ENCODE measurements around the gene UFC1. TPM values are rescaled to one million over a fixed set of nuclear protein-coding genes. Genes with fewer than 3 reads are reported as not detected.

UFC1 gene
- total RNA-seq, 1 experiment from 2014 or later, result 63.7 TPM

- no TSS peak for BruUV-seq (replicated peaks)
- DNase-seq (ENCODE audit: low read depth, low spot score) (no peak), ATAC-seq (no peak)
- peaks cover 63% of the 10 kb centered on the region for H3K79me2 ChIP-seq (ENCODE audit: insufficient read depth, low read length)
- H3K4me2 ChIP-seq (ENCODE audit: low read length), result no peak overlapping the region
- H3K4me1 ChIP-seq (ENCODE audit: control insufficient read depth in 1 of 2, insufficient read depth in 2 of 2, low read length in 2 of 2), result peaks cover 3 to 13% of the 10 kb centered on the region in 2 experiments; a peak in 3 of 4 replicates
- no peak overlapping the region for H3K9ac ChIP-seq (ENCODE audit: low read length)
- no peaks in the 10 kb centered on the region for H4K20me1 ChIP-seq (ENCODE audit: insufficient read depth)
- no peak overlapping the region for H2AFZ ChIP-seq (ENCODE audit: low read depth, low read length, poor library complexity, severe bottlenecking)
- CTCF ChIA-PET, result no interaction called here
- H3K27me3 ChIP-seq (ENCODE audit: insufficient read depth, low read length), result no peaks in the 10 kb centered on the region
- intact Hi-C loops (cut with micrococcal nuclease), result no loop called here
- H3K9me3 ChIP-seq (ENCODE audit: control insufficient read depth in 1 of 2, insufficient read depth in 1 of 2, low read depth in 1 of 2, low read length in 2 of 2), result no peaks in the 10 kb centered on the region
- RAD21 ChIA-PET (ENCODE audit: low non-redundant PET in 1 of 2, low total read pairs in 2 of 2, uncharacterized antibody in 2 of 2, unreplicated experiment in 2 of 2), result no interaction called here
- H3K4me3 ChIP-seq (replicated peaks in 1 of 2; ENCODE audit: low read depth in 1 of 2, low read length in 2 of 2), result no peak overlapping the region
- POLR2A ChIA-PET, result interaction anchor here (1.0 to 1.7 kb wide), 2 partner anchors 11 to 12 kb away, joined by 3 to 5 read pairs; partner anchors contain the start of genes NIT1 and PFDN2
- peaks cover 16 to 35% of the 10 kb centered on the region in 2 experiments; a peak in 3 of 4 replicates for H3K36me3 ChIP-seq (ENCODE audit: control insufficient read depth in 1 of 2, insufficient read depth in 2 of 2, low read length in 2 of 2)
- TF ChIP-seq ZNF274 (IDR thresholded peaks at IDR 0.05; ENCODE audit: low read depth, low read length) (no peak), SP1 (IDR thresholded peaks at IDR 0.05; ENCODE audit: low read depth) (no peak), EGR1 (IDR thresholded peaks at IDR 0.05; ENCODE audit: low read depth) (no peak), SIN3A (IDR thresholded peaks at IDR 0.05; ENCODE audit: low read depth) (no peak)
- no peak overlapping the region for H3K27ac ChIP-seq (ENCODE audit: low read depth, low read length)
- H3K9me2 ChIP-seq (ENCODE audit: insufficient read depth), result no peaks in the 10 kb centered on the region
Measured at GRCh38 chr1:161128591-161129420, 25.0 kb upstream of the UFC1 start.

GRCh38 chr1:161130266-161130665 is 23.5 kb upstream of the UFC1 start:
- RAD21 ChIA-PET (ENCODE audit: low non-redundant PET in 1 of 2, low total read pairs in 2 of 2, uncharacterized antibody in 2 of 2, unreplicated experiment in 2 of 2), result no interaction called here
- intact Hi-C loops (cut with micrococcal nuclease), result no loop called here
- ATAC-seq (no peak), DNase-seq (ENCODE audit: low read depth, low spot score) (no peak)
- POLR2A ChIA-PET, result no interaction called here
- Histone ChIP-seq H3K36me3 (ENCODE audit: control insufficient read depth in 1 of 2, insufficient read depth in 2 of 2, low read length in 2 of 2) (peaks cover 16 to 28% of the 10 kb centered on the region in 2 experiments; a peak in 3 of 4 replicates), H3K79me2 (ENCODE audit: insufficient read depth, low read length) (peaks cover 70% of the 10 kb centered on the region), H3K27ac (ENCODE audit: low read depth, low read length) (no peak overlapping the region), H3K4me1 (ENCODE audit: control insufficient read depth in 1 of 2, insufficient read depth in 2 of 2, low read length in 2 of 2) (peaks cover 10 to 20% of the 10 kb centered on the region in 2 experiments; a peak in 3 of 4 replicates), H4K20me1 (ENCODE audit: insufficient read depth) (no peaks in the 10 kb centered on the region), H3K9me3 (ENCODE audit: control insufficient read depth in 1 of 2, insufficient read depth in 1 of 2, low read depth in 1 of 2, low read length in 2 of 2) (no peaks in the 10 kb centered on the region), H3K9me2 (ENCODE audit: insufficient read depth) (no peaks in the 10 kb centered on the region), H3K4me2 (ENCODE audit: low read length) (no peak overlapping the region), H3K9ac (ENCODE audit: low read length) (no peak overlapping the region), H2AFZ (ENCODE audit: low read depth, low read length, poor library complexity, severe bottlenecking) (no peak overlapping the region), H3K4me3 (replicated peaks in 1 of 2; ENCODE audit: low read depth in 1 of 2, low read length in 2 of 2) (no peak overlapping the region), H3K27me3 (ENCODE audit: insufficient read depth, low read length) (no peaks in the 10 kb centered on the region)
- CTCF ChIA-PET, result no interaction called here
- TF ChIP-seq CTCF (IDR thresholded peaks at IDR 0.05 in 2 of 3, conservative IDR thresholded peaks at IDR 0.05 in 1 of 3; ENCODE audit: borderline replicate concordance in 1 of 3, insufficient read depth in 1 of 3, low read depth in 2 of 3, low read length in 2 of 3) (no peak), SIN3A (IDR thresholded peaks at IDR 0.05; ENCODE audit: low read depth) (no peak), FOSL1 (IDR thresholded peaks at IDR 0.05; ENCODE audit: low read depth) (no peak), YY1 (IDR thresholded peaks at IDR 0.05; ENCODE audit: extremely low read depth, insufficient replicate concordance, low read depth, low read length) (no peak), ZFX (IDR thresholded peaks at IDR 0.05) (no peak), CBX3 (IDR thresholded peaks at IDR 0.05; ENCODE audit: low read depth) (no peak), JUND (IDR thresholded peaks at IDR 0.05) (no peak), SP1 (IDR thresholded peaks at IDR 0.05; ENCODE audit: low read depth) (no peak)
- no TSS peak for BruUV-seq (replicated peaks)
